Sciatic nerve (tissue), 2 donors: ENCODE data around the gene SEMA3F. TPM values are rescaled to one million over a fixed set of nuclear protein-coding genes. Genes with fewer than 3 reads are reported as not detected.

ENCODE experiments used
- ATAC-seq: fragments of 200-7000 bp; cut with Tn5 transposase; one replicate; pipeline ENCODE4 v1.9.1; 2020; ENCODE audit warnings: mild to moderate bottlenecking, moderate library complexity
- DNase-seq: peaks from one replicate; pipeline ENCODE4 v3.0.0-alpha.2; 2020; ENCODE audit warnings: low spot score
- intact Hi-C: fragments of 100-400 bp; cut with DNase I; formaldehyde crosslinking; loops from one replicate; pipeline ENCODE4 v1.14.2; 2022
- total RNA-seq: library from RNA; stranded (reverse); fragmentation: NEBNext Ultra II Directional; extraction: Animal tissue kit (Norgen Biotek cat#: 25700); gene quantifications from one replicate; pipeline ENCODE4 v1.2.1, GENCODE V29; 2021
- donor health status: DM: no; HTN: no; CAD: no.
- donor health status: DM: no; HTN: no; CAD: no.

SEMA3F gene
- total RNA-seq, 1 donor from 2014 or later, result 29.3 TPM

GRCh38 chr3:50185230-50185629 is 30.1 kb downstream of the SEMA3F start:
- no peak for DNase-seq

DNA sequence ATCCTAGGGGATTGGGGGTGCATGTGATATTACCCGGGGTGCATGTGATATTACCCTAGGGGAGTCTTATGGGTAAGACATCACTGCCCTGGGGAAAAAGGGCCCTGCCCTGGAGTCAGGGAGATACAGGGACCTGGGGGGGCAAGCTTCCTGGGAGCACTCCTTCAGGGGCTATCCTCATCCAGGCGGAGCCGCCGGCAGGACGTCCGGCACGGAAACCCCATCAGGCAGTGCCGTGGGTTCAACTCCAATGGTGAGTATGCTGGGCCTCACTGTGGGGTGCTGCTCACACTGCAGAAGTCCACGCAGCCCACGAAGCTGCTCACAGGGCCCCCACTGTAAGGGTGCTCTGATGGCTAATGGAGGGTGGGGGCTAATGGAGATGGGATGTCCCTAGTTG is 31.0 kb downstream of the SEMA3F start:
- ATAC-seq (no peak), DNase-seq (no peak)
- intact Hi-C loops, result no loop called here

More at GRCh38 chr3:50185230-50185629, 30.1 kb downstream of the SEMA3F start:
- intact Hi-C loops, result no loop called here
- no peak for ATAC-seq

DNA sequence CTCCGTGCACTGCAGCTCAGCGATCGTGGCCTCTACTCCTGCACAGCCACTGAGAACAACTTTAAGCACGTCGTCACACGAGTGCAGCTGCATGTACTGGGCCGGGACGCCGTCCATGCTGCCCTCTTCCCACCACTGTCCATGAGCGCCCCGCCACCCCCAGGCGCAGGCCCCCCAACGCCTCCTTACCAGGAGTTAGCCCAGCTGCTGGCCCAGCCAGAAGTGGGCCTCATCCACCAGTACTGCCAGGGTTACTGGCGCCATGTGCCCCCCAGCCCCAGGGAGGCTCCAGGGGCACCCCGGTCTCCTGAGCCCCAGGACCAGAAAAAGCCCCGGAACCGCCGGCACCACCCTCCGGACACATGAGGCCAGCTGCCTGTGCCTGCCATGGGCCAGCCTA is 32.6 kb downstream of the SEMA3F start:
- DNase-seq, result no peak
- ATAC-seq, result no peak
- intact Hi-C loops, result loop anchor here (2.0 kb wide), 1 partner anchor 67 kb away; no protein-coding TSS in a partner anchor

GRCh38 chr3:50189274-50189673 is 34.1 kb downstream of the SEMA3F start:
- ATAC-seq (peak; percentile 79), DNase-seq (peak; percentile 83)
- intact Hi-C loops, result loop anchor here (2.0 kb wide), 1 partner anchor 68 kb away; no protein-coding TSS in a partner anchor

- no peak for DNase-seq
- no peak for ATAC-seq
- intact Hi-C loops, result loop anchor here (2.0 kb wide), 1 partner anchor 69 kb away; no protein-coding TSS in a partner anchor
Measured at GRCh38 chr3:50189989-50190388, 34.9 kb downstream of the SEMA3F start.

- ATAC-seq, result no peak
- DNase-seq, result no peak
- intact Hi-C loops, result no loop called here
Measured at GRCh38 chr3:50190936-50191660, 36.0 kb downstream of the SEMA3F start, which contains the start of gene GNAT1. GNAT1 (plus strand) TSS chr3:50191610; CDS start chr3:50191726, 116 bp downstream.

DNA sequence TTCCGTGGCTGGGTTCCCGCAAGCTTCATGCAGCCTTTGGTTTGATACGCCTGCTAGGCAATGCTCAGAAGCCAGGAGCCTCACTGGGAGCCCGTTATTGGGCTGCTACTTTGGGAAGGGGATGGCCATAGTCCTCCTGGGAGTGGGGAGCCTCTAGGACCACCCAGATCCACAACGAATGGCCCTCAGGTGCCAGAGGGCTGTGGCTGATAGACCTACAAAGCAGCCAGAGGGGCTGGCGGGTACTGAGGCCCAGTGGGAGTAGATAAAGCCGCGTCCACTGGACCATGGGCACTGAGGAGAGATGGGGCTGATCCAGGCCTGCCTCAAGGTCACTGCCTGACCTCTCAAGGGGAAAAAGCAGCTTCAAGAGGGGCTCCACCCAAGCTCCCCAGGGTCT is 37.0 kb downstream of the SEMA3F start:
- intact Hi-C loops, result no loop called here

DNA sequence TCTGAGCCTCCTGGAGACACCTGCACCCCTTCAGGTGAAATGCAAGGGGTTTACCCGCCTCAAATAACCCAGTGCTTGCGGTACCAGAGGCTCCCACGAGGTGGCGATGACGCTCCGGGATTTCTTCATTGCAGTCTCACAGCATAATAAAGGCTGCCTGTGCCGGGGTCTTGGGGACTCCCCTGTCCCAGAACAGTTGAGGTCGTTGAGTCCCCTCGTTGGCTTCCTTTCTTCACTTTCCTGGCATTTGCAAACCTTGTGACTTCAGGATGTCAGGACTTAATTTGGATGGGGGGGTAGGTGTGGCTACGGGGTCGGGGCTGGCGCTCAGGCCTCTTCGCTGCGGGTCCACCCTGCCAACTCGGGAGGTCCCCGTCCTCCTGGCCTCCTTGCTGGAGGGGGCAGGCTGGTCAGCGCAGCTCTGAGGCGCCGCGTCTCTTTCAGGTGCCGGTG is 37.6 kb downstream of the SEMA3F start:
- ATAC-seq (peak; percentile 36), DNase-seq (peak; percentile 84)
- intact Hi-C loops, result no loop called here

More for the DNA sequence above, 37.0 kb downstream of the SEMA3F start:
- DNase-seq (no peak), ATAC-seq (no peak)

DNA sequence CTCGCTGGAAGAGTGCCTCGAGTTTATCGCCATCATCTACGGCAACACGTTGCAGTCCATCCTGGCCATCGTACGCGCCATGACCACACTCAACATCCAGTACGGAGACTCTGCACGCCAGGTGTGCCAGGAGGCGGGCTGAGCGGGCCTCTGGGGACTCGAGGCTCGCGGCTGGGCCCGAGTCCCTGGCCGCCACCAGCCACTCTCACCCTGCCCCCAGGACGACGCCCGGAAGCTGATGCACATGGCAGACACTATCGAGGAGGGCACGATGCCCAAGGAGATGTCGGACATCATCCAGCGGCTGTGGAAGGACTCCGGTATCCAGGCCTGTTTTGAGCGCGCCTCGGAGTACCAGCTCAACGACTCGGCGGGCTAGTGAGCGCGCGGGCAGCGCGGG is 38.2 kb downstream of the SEMA3F start:
- no peak for DNase-seq
- no peak for ATAC-seq
- intact Hi-C loops, result no loop called here

GRCh38 chr3:50193746-50194127 is 38.6 kb downstream of the SEMA3F start:
- no peak for ATAC-seq
- intact Hi-C loops, result loop anchor here (2.0 kb wide), 1 partner anchor 31 kb away; no protein-coding TSS in a partner anchor
- no peak for DNase-seq

DNA sequence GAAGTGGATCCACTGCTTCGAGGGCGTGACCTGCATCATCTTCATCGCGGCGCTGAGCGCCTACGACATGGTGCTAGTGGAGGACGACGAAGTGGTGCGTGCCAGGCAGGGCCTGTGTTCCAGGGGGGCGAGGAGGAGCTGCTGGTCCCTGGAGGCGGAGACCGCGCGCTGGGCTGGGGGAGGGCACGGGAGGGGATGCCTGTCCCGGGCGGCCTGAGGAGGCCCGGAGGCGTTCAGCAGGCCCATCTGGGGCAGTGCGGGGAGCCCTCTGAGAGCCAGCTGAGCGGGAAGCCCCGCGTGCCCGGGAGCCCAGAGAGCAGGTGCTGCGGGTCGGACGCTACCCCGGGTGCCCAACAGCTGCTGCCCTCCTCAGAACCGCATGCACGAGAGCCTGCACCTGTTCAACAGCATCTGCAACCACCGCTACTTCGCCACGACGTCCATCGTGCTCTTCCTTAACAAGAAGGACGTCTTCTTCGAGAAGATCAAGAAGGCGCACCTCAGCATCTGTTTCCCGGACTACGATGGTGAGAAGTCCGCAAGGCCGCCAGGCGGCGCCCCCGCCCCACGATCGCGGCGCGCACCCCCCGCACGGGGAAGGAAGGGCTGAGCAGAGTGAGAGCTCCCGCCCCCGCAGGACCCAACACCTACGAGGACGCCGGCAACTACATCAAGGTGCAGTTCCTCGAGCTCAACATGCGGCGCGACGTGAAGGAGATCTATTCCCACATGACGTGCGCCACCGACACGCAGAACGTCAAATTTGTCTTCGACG is 39.2 kb downstream of the SEMA3F start:
- ATAC-seq (peak; percentile 77), DNase-seq (peak; percentile 84)
- intact Hi-C loops, result loop anchor here (2.0 kb wide), 1 partner anchor 30 kb away; no protein-coding TSS in a partner anchor

DNA sequence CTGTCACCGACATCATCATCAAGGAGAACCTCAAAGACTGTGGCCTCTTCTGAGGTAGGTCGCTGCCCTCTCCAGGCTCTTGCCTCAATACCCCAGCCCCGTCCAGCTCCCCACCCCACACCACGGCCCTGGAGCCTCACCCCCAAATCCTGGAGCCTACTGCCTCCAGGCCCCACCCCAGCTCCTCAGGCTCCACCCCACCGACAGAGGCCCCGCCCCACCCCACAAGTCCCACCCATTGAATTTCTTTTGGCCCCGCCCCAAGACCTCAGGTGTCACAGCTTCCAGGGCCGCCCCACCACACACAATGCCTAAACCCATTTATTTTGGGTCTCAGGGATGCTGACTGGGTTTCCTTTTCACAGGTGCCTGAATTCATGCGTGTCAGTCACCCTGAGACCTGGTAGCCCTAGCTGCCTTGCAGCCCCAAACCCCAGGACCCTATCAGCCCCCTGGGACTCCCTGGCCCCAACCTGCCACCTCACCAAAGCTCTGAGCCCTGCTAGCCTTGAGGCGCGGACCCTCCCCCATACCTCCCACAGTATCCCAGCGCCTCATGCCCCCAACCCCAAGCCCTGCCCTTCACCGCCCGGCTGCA is 39.9 kb downstream of the SEMA3F start:
- intact Hi-C loops, result loop anchor here (2.0 kb wide), 1 partner anchor 30 kb away; no protein-coding TSS in a partner anchor

GRCh38 chr3:50195501-50196252 is 40.6 kb downstream of the SEMA3F start:
- DNase-seq, result no peak
- ATAC-seq, result no peak
- intact Hi-C loops, result loop anchor here (2.0 kb wide), 1 partner anchor 29 kb away; no protein-coding TSS in a partner anchor

More for the DNA sequence above, 39.9 kb downstream of the SEMA3F start:
- DNase-seq (no peak), ATAC-seq (peak; percentile 40)

GRCh38 chr3:50196253-50196801 is 41.2 kb downstream of the SEMA3F start:
- ATAC-seq (no peak), DNase-seq (no peak)
- intact Hi-C loops, result no loop called here

- ATAC-seq (no peak), DNase-seq (no peak)
- intact Hi-C loops, result no loop called here
Measured at GRCh38 chr3:50201573-50202315, 46.6 kb downstream of the SEMA3F start.

DNA sequence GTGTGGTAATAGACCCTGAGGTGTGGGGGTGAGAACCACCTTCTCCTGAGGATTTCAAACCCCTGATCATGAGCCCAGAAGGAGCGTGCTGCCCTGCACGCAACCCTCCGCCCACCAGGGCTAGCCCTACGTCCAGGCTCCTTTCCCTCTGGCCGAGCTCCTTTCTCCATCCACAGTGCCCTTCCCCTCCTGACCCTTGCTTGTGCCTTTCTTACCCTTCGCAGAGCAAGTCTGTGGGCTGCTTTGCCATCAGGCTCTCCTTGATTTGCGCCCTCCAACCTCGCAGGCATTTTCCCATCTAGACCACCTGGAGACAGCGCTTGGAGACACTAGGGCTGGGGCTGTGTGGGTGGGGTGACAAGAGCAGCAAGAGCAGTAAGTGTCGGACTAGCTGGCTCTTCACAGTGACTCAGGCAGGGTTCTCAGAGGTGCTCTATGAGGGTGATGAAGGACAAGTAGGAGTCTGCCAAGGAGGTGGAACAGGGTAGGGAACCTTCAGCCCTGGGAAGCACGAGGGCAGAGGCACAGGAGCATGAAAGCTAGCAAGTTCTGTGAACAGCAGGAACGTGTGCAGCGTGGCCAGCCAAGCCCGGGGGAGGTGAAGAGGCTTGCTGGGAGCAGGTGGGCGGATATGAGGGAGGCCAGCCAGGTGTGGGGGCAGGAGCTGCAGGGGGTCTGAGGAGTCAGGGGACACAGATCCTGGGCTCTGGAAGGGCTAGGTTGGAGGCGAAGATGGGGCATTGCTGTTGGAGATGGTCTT is 47.4 kb downstream of the SEMA3F start:
- DNase-seq, result no peak
- intact Hi-C loops, result no loop called here
- no peak for ATAC-seq
